HepG2 (cell line): Measurements from ENCODE around the gene PCDHGB6. TPM values are rescaled to one million over a fixed set of nuclear protein-coding genes. Genes with fewer than 3 reads are reported as not detected.

Experiments used
- ATAC-seq: fragments of 200-7000 bp; cut with Tn5 transposase; 3 replicates; pipeline ENCODE4 v1.9.1; 2020; ENCODE audit warnings: mild to moderate bottlenecking, moderate library complexity
- BruUV-seq: library from RNA; stranded (reverse); fragments of 400-500 nt; replicated peaks from 2 replicates; lab custom pipeline; 2021; lab: Mats Ljungman, UMichigan
- CTCF ChIA-PET: fragments of 300-600 bp; formaldehyde crosslinking; extraction: SDS; loops from one replicate; lab custom pipeline; 2021; ENCODE audit warnings: low total read pairs, inconsistent platforms, low intra/inter-chr PET ratio; lab: Yijun Ruan, JAX
- POLR2A ChIA-PET: fragments of 350-600 bp; sonication (Branson Sonifier 250); formaldehyde crosslinking; loops from one replicate; lab custom pipeline; 2020; ENCODE audit warnings: antibody characterized with exemption, inconsistent platforms; lab: Yijun Ruan, JAX
- DNase-seq: peaks from one replicate; pipeline ENCODE4 v3.0.0-alpha.2; 2015; ENCODE audit warnings: low spot score
- FAIRE-seq: peaks from 3 replicates; lab custom pipeline; 2011; peaks lifted over from hg19 to GRCh38; lab: Jason Lieb, UNC
- H2AFZ ChIP-seq: one replicate; pipeline ENCODE4 v1.6.1; 2011; ENCODE audit warnings: low read length, inconsistent platforms
- H3K27ac ChIP-seq: fragments of 300-600 bp; 3 replicates; pipeline ENCODE4 v1.8.0; 2011; ENCODE audit warnings: mixed run types, mild to moderate bottlenecking, mixed read lengths, low read length, inconsistent platforms; ENCODE audit not compliant: insufficient read depth; ENCODE audit errors: extremely low read length
- H3K27me3 ChIP-seq, 2 experiments: fragments of 200-600 bp in 1 of 2; 2 replicates in 1 of 2; 3 replicates in 1 of 2; pipeline versions ENCODE4 v1.6.0 to v1.8.0; 2011; ENCODE audit warnings: low read length in 2 of 2, mild to moderate bottlenecking in 2 of 2, moderate library complexity in 2 of 2, inconsistent platforms in 1 of 2; ENCODE audit not compliant: insufficient read depth in 2 of 2, control insufficient read depth in 1 of 2
- H3K36me3 ChIP-seq, 2 experiments: fragments of 200-600 bp in 1 of 2; replicated peaks in 1 of 2; 2 replicates in 1 of 2; 3 replicates in 1 of 2; pipeline versions ENCODE4 v1.5.1 to v1.8.0; 2011; ENCODE audit warnings: low read length in 2 of 2, inconsistent platforms in 1 of 2; ENCODE audit not compliant: insufficient read depth in 2 of 2, control insufficient read depth in 1 of 2
- H3K4me1 ChIP-seq: 2 replicates; pipeline ENCODE4 v1.5.1; 2012; ENCODE audit warnings: low read length, inconsistent platforms; ENCODE audit not compliant: insufficient read depth
- H3K4me2 ChIP-seq: 2 replicates; pipeline ENCODE4 v1.6.0; 2011; ENCODE audit warnings: low read depth, low read length, inconsistent platforms
- H3K4me3 ChIP-seq, 3 experiments: fragments of 200-600 bp in 1 of 3; sonication (generic), shearing (Covaris generic) in 1 of 3; replicated peaks in 1 of 3; 2 replicates each; pipeline ENCODE4 v1.5.1; 2011 to 2016; ENCODE audit warnings: low read length in 3 of 3, inconsistent platforms in 2 of 3, low read depth in 2 of 3, mild to moderate bottlenecking in 2 of 3, control low read depth in 1 of 3, mixed read lengths in 1 of 3; ENCODE audit not compliant: insufficient read depth in 1 of 3
- H3K79me2 ChIP-seq: one replicate; pipeline ENCODE4 v1.6.1; 2011; ENCODE audit warnings: low read length, inconsistent platforms; ENCODE audit not compliant: insufficient read depth
- H3K9ac ChIP-seq: 2 replicates; pipeline ENCODE4 v1.6.0; 2011; ENCODE audit warnings: mild to moderate bottlenecking, low read depth, low read length, inconsistent platforms; ENCODE audit not compliant: insufficient read depth
- H3K9me3 ChIP-seq: 2 replicates; pipeline ENCODE4 v1.5.1; 2012; ENCODE audit warnings: mild to moderate bottlenecking, low read length
- H4K20me1 ChIP-seq: 2 replicates; pipeline ENCODE4 v1.6.0; 2011; ENCODE audit warnings: inconsistent platforms, mild to moderate bottlenecking, low read length, moderate library complexity; ENCODE audit not compliant: insufficient read depth
- ELF1 ChIP-seq: sonication (generic); formaldehyde crosslinking; IDR thresholded peaks from 2 replicates; pipeline ENCODE4 v1.4.0; 2020; ENCODE audit warnings: missing genetic modification reagents
- JDP2 ChIP-seq: sonication (generic); formaldehyde crosslinking; IDR thresholded peaks from 2 replicates; pipeline ENCODE4 v1.8.1; 2022; ENCODE audit warnings: missing genetic modification reagents, borderline replicate concordance
- NR2F6 ChIP-seq, 2 experiments: IDR thresholded peaks; 2 replicates each; pipeline ENCODE4 v1.6.1; 2016; ENCODE audit warnings: antibody characterized with exemption in 1 of 2, mild to moderate bottlenecking in 1 of 2
- REXO4 ChIP-seq: sonication (generic); formaldehyde crosslinking; IDR thresholded peaks from 2 replicates; pipeline ENCODE4 v1.8.0; 2022; ENCODE audit warnings: missing genetic modification reagents, mild to moderate bottlenecking, borderline replicate concordance
- SKI ChIP-seq: fragments of 450-650 bp; IDR thresholded peaks from one replicate; pipeline ENCODE4 v1.6.1; 2018; ENCODE audit warnings: mild to moderate bottlenecking; ENCODE audit not compliant: partially characterized antibody
- SMC3 ChIP-seq: IDR thresholded peaks from 2 replicates; pipeline ENCODE4 v1.6.1; 2011; ENCODE audit warnings: low read length, improper control_type of control experiment
- WGBS: methylation state at CpG from one replicate; pipeline ENCODE4 v1.1.6; 2017; ENCODE audit warnings: low lambda C conversion rate; 5-methylcytosine and 5-hydroxymethylcytosine counted together
- in situ Hi-C: cut with HindIII; loops from 2 replicates; pipeline ENCODE4 v1.10.0; 2017; ENCODE audit warnings: low pct_unique_long_range_greater_than_20kb; ENCODE audit not compliant: extremely low pct_ligation_motif_present
- intact Hi-C: fragments of 100-400 bp; cut with micrococcal nuclease; formaldehyde crosslinking; loops from one replicate; pipeline ENCODE4 v1.10.0; 2022; ENCODE audit not compliant: unreplicated experiment
- polyA plus RNA-seq, 8 experiments: library from polyadenylated mRNA; depleted of rRNA in 3 of 8; stranded (reverse) in 7 of 8; unstranded in 1 of 8; fragments of >200 nt; fragmentation: Illumina TruSeq in 4 of 8; extraction: Trizol in 4 of 8; gene quantifications; 2 replicates each; pipeline versions ENCODE4 v1.2.1 to v1.2.3, GENCODE V29; 2011 to 2016; ENCODE audit warnings: low read depth in 4 of 8, missing spikeins in 1 of 8, mixed read lengths in 1 of 8; ENCODE audit not compliant: insufficient read depth in 1 of 8
- total RNA-seq, 5 experiments: library from RNA; depleted of rRNA; stranded (reverse); fragments of >200 nt; fragmentation: Illumina TruSeq; extraction: Trizol; gene quantifications; 2 replicates each; pipeline ENCODE4 v1.2.3, GENCODE V29; 2016; ENCODE audit warnings: low read depth in 1 of 5
- TF ChIP-seq, protein P1 (sequence below): sonication (generic); formaldehyde crosslinking; conservative IDR thresholded peaks from 2 replicates; pipeline ENCODE4 v1.4.0; 2020; ENCODE audit warnings: missing genetic modification reagents

The PCDHGB6 gene
- total and polyA plus RNA-seq, 2 of the 13 experiments (the other 11 are each of a cell fraction or from before 2014, with no cell fraction given), result 0.01 to 0.20 TPM

DNA sequence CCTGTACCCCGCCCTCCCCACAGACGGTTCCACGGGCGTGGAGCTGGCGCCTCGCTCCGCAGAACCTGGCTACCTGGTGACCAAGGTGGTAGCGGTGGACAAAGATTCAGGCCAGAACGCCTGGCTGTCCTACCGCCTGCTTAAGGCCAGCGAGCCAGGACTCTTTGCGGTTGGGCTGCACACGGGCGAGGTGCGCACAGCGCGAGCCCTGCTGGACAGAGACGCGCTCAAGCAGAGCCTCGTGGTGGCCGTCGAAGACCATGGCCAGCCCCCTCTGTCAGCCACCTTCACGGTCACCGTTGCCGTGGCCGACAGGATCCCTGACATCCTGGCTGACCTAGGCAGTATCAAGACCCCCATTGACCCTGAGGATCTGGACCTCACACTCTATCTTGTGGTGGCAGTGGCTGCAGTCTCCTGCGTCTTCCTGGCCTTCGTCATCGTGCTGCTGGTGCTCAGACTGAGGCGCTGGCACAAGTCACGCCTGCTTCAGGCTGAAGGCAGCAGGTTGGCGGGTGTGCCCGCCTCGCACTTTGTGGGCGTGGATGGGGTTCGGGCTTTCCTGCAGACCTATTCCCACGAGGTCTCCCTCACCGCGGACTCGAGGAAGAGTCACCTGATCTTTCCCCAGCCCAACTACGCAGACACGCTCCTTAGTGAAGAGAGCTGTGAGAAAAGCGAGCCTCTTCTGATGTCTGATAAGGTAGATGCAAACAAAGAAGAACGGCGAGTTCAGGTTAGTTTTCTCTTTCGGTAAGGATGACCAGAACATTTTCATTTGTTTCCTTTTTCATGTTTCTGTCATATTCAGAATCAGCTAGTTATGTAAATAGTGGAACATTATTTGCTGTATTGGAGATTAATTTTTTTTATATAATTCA is 41.6 kb upstream of the PCDHGB6 start:
- 82% methylated on average over 23 of the region's 46 CpGs for WGBS
- POLR2A ChIA-PET, result no interaction called here
- CTCF ChIA-PET, result no interaction called here
- Histone ChIP-seq H3K36me3 (no peaks in the 10 kb centered on the region), H3K79me2 (no peaks in the 10 kb centered on the region), H3K27ac (no peak overlapping the region), H3K27me3 (no peaks in the 10 kb centered on the region), H3K4me3 (no peak overlapping the region), H3K4me2 (no peak overlapping the region)
- ATAC-seq (no peak), FAIRE-seq (no peak)
- intact Hi-C loops (no loop called here), in situ Hi-C loops (no loop called here)
- no TSS peak for BruUV-seq
- TF ChIP-seq SKI (no peak), JDP2 (CRISPR knock-in tag) (no peak), ELF1 (CRISPR knock-in tag) (no peak), REXO4 (CRISPR knock-in tag) (no peak), SMC3 (no peak), NR2F6 (IDR thresholded peaks at IDR 0.05) (no peak), NR2F6 (CRISPR knock-in tag; IDR thresholded peaks at IDR 0.05) (no peak)
- TF ChIP-seq, protein P1, sequence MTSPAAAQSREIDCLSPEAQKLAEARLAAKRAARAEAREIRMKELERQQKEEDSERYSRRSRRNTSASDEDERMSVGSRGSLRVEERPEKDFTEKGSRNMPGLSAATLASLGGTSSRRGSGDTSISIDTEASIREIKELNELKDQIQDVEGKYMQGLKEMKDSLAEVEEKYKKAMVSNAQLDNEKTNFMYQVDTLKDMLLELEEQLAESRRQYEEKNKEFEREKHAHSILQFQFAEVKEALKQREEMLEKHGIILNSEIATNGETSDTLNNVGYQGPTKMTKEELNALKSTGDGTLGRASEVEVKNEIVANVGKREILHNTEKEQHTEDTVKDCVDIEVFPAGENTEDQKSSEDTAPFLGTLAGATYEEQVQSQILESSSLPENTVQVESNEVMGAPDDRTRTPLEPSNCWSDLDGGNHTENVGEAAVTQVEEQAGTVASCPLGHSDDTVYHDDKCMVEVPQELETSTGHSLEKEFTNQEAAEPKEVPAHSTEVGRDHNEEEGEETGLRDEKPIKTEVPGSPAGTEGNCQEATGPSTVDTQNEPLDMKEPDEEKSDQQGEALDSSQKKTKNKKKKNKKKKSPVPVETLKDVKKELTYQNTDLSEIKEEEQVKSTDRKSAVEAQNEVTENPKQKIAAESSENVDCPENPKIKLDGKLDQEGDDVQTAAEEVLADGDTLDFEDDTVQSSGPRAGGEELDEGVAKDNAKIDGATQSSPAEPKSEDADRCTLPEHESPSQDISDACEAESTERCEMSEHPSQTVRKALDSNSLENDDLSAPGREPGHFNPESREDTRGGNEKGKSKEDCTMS (CRISPR knock-in tag), result no peak
- TF ChIP-seq, all 625 proteins: peak for 0
- H3K4me1 ChIP-seq, result no peaks in the 10 kb centered on the region
- no peak overlapping the region for H2AFZ ChIP-seq
- no peak overlapping the region for H3K9ac ChIP-seq
- no peaks in the 10 kb centered on the region for H4K20me1 ChIP-seq
- DNase-seq, result no peak
- peaks cover 53% of the 10 kb centered on the region for H3K9me3 ChIP-seq
